HG02973 (cell line): ENCODE data around the gene LRRC26.
A peak's percentile ranks its signal among the peaks of the same experiment; 100 is the strongest.

Experiments used
- ATAC-seq: cut with Tn5 transposase; IDR thresholded peaks from one replicate; pipeline ENCODE4 v1.9.1; 2021; ENCODE audit warnings: moderate library complexity; ENCODE audit not compliant: unreplicated experiment

The LRRC26 gene

DNA sequence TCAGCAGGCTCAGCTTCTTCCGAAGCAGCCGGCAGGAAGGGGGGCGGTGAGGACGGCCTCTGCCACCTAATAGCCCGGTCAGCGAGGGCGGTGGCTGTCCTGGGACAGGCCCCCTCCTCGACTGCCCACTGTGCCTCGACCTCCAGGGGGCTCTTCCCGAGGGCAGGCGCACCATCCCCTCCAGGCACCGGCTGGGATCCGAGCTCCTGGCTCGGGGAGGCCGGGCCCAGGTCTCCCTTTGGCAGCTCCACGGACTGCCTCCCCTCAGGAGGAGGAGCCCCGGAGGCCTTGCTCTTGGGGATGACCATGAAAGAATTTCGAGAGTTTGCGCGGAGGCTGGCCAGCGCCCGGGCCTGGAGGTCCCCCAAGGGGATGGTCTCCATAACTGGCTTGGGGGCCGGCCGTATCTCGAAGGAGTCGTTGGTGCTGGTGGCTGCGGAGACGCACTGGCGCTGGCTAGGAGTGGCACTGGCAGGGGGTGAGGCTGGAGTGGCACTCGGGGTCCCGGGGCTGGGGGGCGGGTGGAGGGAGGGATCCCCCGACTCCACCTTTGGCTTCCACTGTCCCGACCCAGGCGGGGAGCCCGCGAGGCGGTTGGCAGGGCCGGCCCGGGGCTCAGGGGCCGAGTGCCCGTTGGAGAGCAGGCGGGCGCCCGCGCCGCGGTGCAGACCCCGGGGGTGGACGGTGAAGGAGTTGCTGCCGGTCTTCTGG, 29.7 kb upstream of the LRRC26 start:
- no peak for ATAC-seq

DNA sequence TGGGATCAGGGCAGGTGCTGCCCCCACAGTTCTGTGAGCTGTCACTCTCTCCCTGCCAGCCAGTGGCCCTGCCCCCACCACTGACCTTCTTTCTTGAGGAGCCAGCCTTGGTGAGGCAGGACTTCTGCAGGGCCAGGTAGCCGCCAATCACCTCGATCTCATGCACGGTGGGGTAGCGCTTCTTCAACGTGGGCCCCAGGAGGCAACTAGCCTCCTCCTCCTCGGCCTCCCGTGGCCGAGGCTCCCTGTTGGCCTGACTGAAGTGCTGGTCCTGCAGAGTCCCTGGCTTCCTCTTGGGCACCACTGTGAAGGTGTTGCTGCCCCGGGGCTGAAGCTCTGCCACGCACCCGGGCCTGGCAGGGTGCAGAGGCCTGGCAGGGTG, 29.0 kb upstream of the LRRC26 start:
- ATAC-seq, result no peak

DNA sequence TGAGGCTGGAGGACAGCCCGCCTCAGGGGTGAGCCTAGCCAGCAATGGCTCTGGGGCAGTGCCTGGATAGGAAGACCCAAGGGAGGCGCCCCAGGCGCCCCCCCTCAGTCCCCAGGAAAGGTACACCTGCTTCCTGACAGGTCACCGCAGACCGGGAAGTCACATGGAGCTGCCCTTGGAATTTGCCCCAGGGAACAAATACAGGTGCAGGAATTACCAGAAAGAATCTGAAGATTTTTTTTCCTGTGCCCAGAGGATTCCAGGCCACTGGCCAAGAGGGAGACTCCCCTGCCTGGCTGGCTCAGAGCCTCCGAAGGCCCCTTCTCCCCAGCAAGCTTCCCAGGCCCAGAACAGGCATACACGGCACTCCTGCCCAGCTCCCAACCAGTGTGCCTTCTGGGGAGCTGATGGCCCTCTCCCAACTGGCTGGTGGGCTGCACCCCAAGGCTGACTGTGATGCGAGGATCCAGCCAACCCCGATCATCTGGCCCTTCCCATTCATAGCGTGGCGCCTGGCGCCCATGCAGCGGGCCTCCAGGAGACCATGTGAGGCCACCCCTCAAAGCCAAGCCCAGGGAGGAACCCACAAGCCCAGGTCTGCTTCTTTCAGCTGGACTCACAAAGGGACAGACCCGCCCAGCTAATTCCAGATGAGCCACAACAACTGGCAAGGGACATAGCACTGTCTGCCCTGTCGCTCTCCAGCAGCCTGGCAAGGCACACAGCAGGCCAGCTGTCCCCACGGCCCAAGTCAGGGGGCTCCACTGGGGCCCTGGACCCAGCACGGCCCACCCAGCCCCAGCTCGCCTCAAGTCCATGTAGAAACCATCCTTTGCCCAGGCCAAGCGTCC, 28.4 kb upstream of the LRRC26 start:
- no peak for ATAC-seq

GRCh38 chr9:137195525-137196220, 25.8 kb upstream of the LRRC26 start:
- ATAC-seq, result no peak

DNA sequence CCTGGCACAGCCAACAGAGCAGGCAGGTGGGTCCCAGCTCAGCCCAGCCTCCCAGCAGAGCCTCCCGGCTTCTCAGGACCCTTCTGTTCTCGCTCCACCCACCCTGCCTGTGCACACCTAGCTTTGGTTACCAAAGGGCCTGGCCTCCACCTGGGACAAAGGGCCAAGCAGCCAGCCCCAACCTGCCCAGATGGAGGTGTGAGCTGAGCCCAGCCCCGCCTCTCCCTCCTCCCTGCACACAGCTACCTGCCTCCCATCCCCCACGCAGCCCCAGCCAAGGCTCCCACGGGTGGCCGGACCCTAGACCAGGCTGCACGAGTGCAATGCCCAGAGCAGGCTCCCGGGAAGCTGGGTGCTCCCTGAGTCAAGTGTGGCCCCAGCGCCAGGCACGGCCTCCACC, 25.1 kb upstream of the LRRC26 start:
- ATAC-seq, result no peak

GRCh38 chr9:137194388-137194787, 24.5 kb upstream of the LRRC26 start:
- ATAC-seq, result no peak

GRCh38 chr9:137193771-137194170, 23.9 kb upstream of the LRRC26 start:
- ATAC-seq, result no peak

DNA sequence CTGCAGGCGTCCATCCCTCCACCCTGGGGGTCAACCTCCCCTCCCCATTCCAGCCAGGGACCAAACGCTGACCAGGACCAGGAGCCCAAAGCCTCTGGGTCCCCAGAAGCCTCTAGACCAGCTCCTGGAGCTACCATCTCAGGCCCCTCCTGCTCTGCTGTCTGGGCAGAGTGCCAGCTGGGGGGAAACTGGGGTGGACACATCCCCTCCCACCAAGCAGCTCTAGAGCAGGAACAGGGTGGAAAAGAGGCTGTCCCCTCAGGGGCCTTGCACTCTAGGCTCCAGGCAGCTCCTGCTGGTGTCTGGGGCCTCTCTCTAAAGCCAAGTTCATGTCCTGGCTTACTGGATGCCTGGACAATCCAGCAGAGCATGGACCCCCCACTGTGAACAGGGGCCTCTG, 23.0 kb upstream of the LRRC26 start:
- ATAC-seq, result no peak

- ATAC-seq, result no peak
Measured at GRCh38 chr9:137192448-137192780, 22.6 kb upstream of the LRRC26 start.

DNA sequence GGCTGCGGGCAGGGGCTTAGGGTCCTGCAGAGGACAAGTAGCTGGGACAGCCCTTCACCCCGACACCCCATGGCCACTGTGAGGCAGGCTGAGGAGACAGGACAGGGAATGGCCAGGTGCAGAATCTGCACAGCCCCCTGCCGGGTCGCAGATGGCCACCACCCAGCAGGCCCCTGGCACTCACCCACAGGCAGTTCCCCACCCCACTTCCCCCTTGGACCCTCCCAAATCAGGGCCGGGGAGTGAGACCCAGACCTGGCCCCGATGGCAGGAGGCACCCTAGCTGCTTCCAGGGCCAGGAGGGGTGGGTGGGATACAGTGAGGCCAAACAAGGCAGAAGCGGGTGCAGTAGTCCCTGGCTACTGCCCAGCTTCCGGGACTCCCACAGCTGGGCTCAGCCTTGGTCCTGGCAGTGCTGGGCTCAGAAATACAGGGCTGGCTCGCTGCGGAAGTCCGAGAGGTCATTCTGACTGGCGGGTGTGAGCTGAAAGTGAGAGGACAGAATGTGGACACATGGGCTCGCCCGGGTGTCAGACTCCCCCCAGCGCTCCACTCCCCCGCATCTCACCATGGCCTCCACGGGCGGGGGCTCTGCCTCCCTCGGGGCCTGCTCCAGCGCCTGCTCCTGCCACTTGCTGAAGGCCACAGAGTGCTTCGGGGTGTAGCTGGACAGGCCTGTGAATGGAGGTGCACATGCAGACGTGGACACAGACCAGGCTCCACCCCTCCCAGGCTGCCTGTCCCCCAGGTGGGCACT, 22.0 kb upstream of the LRRC26 start:
- no peak for ATAC-seq

DNA sequence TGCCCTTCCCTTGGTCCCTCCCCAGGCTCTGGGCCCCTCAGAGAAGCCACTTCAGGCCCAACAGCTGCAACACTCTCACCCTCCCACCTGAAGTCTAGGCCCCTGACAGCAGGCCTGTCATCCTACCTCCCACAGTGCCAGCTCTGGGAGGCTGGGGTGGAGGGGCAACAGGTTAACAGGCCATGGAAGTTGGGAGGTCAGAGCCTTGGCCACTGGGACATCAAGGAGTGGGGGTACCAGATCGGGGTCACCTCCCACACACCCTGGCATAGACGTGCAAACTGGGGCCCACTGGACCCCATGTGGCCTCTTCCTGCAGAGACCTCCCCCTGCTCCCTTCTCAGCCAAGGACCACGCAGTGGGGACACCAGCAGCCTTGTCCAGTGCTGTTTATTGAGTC, 21.4 kb upstream of the LRRC26 start:
- ATAC-seq, result no peak

GRCh38 chr9:137190315-137190856, 20.5 kb upstream of the LRRC26 start:
- no peak for ATAC-seq

DNA sequence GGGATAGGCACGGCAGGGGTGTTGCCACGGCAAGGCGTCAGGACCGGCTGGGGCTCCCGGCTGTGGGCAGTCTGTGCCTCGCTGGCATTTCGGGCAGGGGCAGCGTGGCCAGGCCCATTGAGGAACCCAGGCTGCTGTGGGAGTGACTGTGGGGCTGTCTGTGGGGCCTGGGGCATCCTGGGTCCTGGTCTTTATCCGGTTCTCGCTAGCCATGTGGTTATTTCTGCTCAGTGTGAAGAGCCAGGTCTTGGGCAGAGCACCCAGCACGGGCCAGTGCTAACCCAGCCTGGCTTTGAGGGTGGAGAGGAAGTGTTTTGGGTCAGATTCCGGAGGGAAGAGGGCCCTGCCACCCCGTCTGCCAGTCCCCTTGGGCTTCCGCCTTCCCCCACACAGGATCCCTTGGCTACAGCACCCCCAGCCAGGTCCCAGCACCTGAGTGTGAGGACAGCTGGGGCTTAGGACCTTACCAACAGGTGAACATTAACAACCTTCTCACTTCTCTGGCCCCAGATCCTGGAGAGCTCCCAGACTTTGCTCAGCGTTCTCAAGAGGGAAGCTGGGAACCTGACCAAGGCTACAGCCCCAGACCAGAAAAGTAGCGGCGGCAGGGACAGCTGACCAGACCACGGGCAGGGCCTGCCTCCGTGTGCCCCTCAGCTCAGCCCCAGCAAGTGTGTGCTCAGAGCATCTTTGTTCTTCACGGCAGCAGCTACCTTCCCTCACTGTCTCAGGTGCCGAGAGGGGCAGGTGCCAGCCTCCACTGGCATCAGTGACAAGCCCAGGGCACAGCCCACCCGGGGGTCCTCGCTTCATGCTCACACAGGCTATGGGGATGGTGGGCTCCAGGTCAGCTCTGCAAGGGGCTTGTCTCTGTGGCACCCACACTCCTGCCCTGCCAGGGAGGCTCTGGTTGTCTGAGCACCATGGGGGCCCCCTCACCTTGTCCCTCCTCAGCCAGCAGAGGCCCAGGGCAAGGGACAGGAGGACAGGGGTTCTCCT, 19.7 kb upstream of the LRRC26 start:
- no peak for ATAC-seq

DNA sequence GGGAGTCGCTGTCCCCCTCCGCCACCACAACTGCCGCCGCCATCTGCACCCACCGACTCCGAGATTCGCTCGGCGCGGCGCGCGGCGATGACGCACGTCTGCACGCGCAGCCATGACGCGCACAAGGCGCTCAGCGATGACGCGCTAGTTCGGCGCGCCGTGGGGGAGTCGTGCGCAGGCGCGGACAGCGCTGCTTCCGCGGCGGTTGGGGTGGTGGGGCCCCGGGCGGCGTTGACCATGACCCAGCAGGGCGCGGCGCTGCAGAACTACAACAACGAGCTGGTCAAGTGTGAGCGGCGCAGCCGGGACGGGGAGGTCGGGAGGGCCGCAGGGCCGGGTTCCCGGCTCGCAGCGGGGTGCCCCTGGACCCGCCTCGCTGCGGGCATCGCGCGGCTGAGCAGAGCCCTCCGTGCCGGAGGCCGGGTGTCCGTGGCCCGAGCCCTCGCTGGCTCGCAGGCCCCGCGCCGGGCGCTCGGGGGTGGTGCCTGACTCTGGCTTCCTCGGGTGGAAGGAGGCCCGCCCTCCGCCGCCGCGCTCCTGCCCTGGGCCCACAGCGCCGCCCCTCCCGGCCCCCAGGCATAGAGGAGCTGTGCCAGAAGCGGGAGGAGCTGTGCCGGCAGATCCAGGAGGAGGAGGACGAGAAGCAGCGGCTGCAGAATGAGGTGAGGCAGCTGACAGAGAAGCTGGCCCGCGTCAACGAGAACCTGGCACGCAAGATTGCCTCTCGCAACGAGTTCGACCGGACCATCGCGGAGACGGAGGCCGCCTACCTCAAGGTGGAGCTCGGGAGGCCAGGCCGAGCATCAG, 18.8 kb upstream of the LRRC26 start, which contains the start of the genes ANAPC2 and SSNA1:
Gene ANAPC2 (minus strand): TSS at position 71 of the 807 bp plus-strand sequence. CDS start 28 bp downstream, at position 43.
Gene SSNA1 (plus strand): TSS at position 187 of the 807 bp plus-strand sequence. CDS start 51 bp downstream, at position 238.
- ATAC-seq, result peak; percentile 64

DNA sequence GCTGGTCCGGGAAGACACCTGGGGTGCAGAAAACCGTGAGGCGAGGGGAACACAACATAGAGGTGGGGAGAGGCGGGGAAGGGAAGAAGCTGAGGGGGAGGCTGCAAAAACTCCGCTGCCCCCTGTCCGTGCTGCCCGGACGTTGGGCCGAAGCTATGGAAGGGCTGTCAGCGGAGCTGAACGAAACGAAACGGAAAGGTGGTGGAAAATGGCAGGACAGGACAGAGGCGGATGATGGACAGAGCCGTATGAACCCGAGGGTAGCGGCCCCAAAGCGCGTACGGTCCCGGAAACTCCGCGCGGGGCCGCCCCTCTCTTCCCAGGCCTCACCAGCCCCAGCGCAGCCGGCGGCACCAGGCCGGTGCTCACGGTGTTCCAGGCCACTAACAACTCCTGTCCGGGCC, 18.2 kb upstream of the LRRC26 start:
- no peak for ATAC-seq

DNA sequence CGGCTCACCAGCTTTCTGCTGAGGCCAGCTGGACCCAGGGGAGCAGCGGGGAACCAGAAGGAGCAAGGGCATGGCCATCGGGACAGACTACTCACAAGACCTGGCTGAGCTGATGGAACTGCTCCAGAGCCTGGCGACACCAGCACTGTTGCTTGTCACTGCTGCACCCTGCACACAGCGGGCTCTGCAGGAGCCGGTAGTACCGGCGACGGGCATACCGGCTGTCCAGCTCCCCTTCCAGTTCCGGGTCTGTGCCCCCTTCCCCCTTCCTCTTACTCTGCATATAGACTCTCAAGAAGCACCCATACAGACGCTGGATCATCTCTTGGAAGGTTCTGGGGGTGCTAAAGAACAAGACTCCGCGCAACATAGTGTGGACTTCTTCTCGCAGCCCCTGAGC, 17.5 kb upstream of the LRRC26 start:
- no peak for ATAC-seq

DNA sequence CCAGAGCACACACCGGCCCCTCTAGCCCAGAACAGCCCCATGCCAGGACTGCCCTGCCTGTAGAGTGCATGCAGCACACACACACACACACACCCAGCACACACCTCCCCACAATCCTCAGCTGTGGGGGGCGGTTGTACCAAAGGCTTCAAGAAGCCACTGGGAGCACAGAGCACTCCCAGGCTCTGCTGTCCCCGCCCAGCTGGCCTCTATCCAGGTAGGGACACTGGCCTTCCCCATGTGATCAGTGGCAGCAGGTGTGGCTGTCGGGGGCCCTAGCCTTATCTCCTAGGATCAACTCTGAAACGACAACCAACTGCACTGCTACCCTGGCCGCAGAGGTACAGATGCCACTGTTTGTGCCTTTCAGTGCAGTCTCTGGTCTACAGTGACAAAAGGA, 16.5 kb upstream of the LRRC26 start:
- ATAC-seq, result no peak

- no peak for ATAC-seq
Measured at GRCh38 chr9:137185921-137186320, 16.1 kb upstream of the LRRC26 start.
